Neuronal stem cell (in vitro differentiated cells): Measurements from ENCODE around the gene NUDT8. TPM values are rescaled to one million over a fixed set of nuclear protein-coding genes. Genes with fewer than 3 reads are reported as not detected.
A peak's percentile ranks its signal among the peaks of the same experiment; 100 is the strongest.

Experiments used
- DNase-seq: peaks from one replicate; pipeline ENCODE4 v3.0.0-alpha.2; 2013; ENCODE audit warnings: low spot score
- H2AFZ ChIP-seq: one replicate; pipeline ENCODE4 v1.6.1; 2013; ENCODE audit warnings: mild to moderate bottlenecking, low read length, inconsistent platforms
- H2AK5ac ChIP-seq: 2 replicates; pipeline ENCODE4 v1.6.1; 2013; ENCODE audit warnings: low read depth, mild to moderate bottlenecking, inconsistent platforms, low read length, moderate library complexity, mixed read lengths
- H2BK120ac ChIP-seq: 2 replicates; pipeline ENCODE4 v1.6.1; 2013; ENCODE audit warnings: low read depth, mild to moderate bottlenecking, inconsistent platforms, low read length, moderate library complexity, mixed read lengths
- H2BK12ac ChIP-seq: one replicate; pipeline ENCODE4 v1.6.1; 2013; ENCODE audit warnings: low read length, inconsistent platforms
- H2BK15ac ChIP-seq: 2 replicates; pipeline ENCODE4 v1.6.1; 2013; ENCODE audit warnings: mild to moderate bottlenecking, low read length, inconsistent platforms, mixed read lengths
- H2BK5ac ChIP-seq: one replicate; pipeline ENCODE4 v1.6.1; 2013; ENCODE audit warnings: inconsistent platforms, mild to moderate bottlenecking, low read length, moderate library complexity
- H3K14ac ChIP-seq: one replicate; pipeline ENCODE4 v1.6.1; 2013; ENCODE audit warnings: low read length, inconsistent platforms
- H3K18ac ChIP-seq: 2 replicates; pipeline ENCODE4 v1.6.1; 2013; ENCODE audit warnings: low read length, inconsistent platforms
- H3K23ac ChIP-seq: 2 replicates; pipeline ENCODE4 v1.6.1; 2013; ENCODE audit warnings: low read depth, mild to moderate bottlenecking, mixed read lengths, low read length, inconsistent platforms; ENCODE audit not compliant: poor library complexity
- H3K27ac ChIP-seq: replicated peaks from 3 replicates; pipeline ENCODE4 v1.5.1; 2013; ENCODE audit warnings: low read length, inconsistent platforms
- H3K27me3 ChIP-seq, 3 experiments: 2 replicates each; pipeline ENCODE4 v1.6.1; 2013; ENCODE audit warnings: low read length in 3 of 3, mild to moderate bottlenecking in 2 of 3, inconsistent platforms in 1 of 3, low read depth in 1 of 3, mixed read lengths in 1 of 3, moderate library complexity in 1 of 3; ENCODE audit not compliant: control insufficient read depth in 3 of 3, insufficient read depth in 3 of 3
- H3K36me3 ChIP-seq, 2 donors: replicated peaks in 1 of 2; 2 replicates each; pipeline ENCODE4 v1.6.1; 2013; ENCODE audit warnings: low read length in 2 of 2; ENCODE audit not compliant: control insufficient read depth in 2 of 2, insufficient read depth in 2 of 2
- H3K4ac ChIP-seq: 2 replicates; pipeline ENCODE4 v1.6.1; 2013; ENCODE audit warnings: inconsistent platforms, mild to moderate bottlenecking, low read length, moderate library complexity
- H3K4me1 ChIP-seq, 2 donors: 1 replicate in 1 of 2; 2 replicates in 1 of 2; pipeline ENCODE4 v1.6.1; 2013; ENCODE audit warnings: low read length in 2 of 2, low read depth in 1 of 2; ENCODE audit not compliant: control insufficient read depth in 2 of 2, insufficient read depth in 1 of 2
- H3K4me2 ChIP-seq: one replicate; pipeline ENCODE4 v1.6.1; 2013; ENCODE audit warnings: mild to moderate bottlenecking, low read length, inconsistent platforms; ENCODE audit not compliant: insufficient read depth, poor library complexity, severe bottlenecking
- H3K4me3 ChIP-seq, 2 donors: 2 replicates each; pipeline ENCODE4 v1.5.1; 2013; ENCODE audit warnings: low read length in 2 of 2, mild to moderate bottlenecking in 2 of 2, inconsistent platforms in 1 of 2, moderate library complexity in 1 of 2
- H3K79me1 ChIP-seq: one replicate; pipeline ENCODE4 v1.6.1; 2013; ENCODE audit warnings: low read depth, mild to moderate bottlenecking, inconsistent platforms, low read length, moderate library complexity
- H3K9ac ChIP-seq: one replicate; pipeline ENCODE4 v1.6.1; 2013; ENCODE audit warnings: mild to moderate bottlenecking, low read depth, low read length, inconsistent platforms; ENCODE audit not compliant: poor library complexity
- H3K9me3 ChIP-seq, 2 donors: replicated peaks in 1 of 2; 2 replicates each; pipeline versions ENCODE3 to v1.6.1; 2013; ENCODE audit warnings: low read length in 2 of 2, mild to moderate bottlenecking in 2 of 2, inconsistent platforms in 1 of 2, low read depth in 1 of 2, mixed read lengths in 1 of 2, moderate library complexity in 1 of 2; ENCODE audit not compliant: control insufficient read depth in 2 of 2, insufficient read depth in 1 of 2
- H4K8ac ChIP-seq: one replicate; pipeline ENCODE4 v1.6.1; 2013; ENCODE audit warnings: low read depth, mild to moderate bottlenecking, inconsistent platforms, low read length, moderate library complexity
- H4K91ac ChIP-seq: one replicate; pipeline ENCODE4 v1.6.1; 2013; ENCODE audit warnings: low read length, low read depth, mild to moderate bottlenecking, inconsistent platforms; ENCODE audit not compliant: poor library complexity
- WGBS, 2 donors: extraction: QIAGEN DNeasy Blood & Tissue Kit; methylation state at CpG; one replicate each; pipeline ENCODE4 v1.1.7; 2013; ENCODE audit warnings: missing lambda C conversion rate in 2 of 2, mixed read lengths in 1 of 2; ENCODE audit not compliant: insufficient read length in 2 of 2, insufficient replicate concordance in 1 of 2; ENCODE audit errors: extremely low coverage in 2 of 2; 5-methylcytosine and 5-hydroxymethylcytosine counted together
- small RNA-seq: library from polyadenylated mRNA; stranded (forward); fragments of <200 nt; extraction: miRNeasy Mini kit (QIAGEN cat#:217004); gene quantifications from one replicate; pipeline ENCODE3, GENCODE V24; 2013; ENCODE audit not compliant: insufficient read depth

Gene NUDT8

DNA sequence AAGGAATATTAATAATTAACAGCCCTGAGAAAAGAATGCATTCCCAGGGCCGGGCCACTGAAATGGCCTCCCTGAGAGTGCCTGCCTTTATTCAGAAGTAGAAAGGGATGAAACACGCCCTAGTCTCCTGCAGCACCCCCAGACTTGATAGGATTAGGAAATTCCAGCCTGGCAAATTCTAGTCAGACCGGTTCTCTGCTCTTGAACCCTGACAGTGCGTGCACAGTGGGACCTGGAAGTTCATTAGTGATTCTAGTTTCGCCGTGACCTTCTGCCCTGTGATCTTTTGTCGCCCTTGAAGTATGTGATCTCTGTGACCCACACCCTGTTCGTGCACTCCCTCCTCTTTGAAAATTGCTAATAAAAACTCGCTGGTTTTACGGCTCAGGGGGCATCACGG is 48.3 kb downstream of the NUDT8 start:
- no peak overlapping the region for H3K23ac ChIP-seq
- H3K36me3 ChIP-seq: peaks cover 12 to 20% of the 10 kb centered on the region in 2 donors
- DNase-seq: no peak
- H3K4me2 ChIP-seq: no peak overlapping the region
- H2AK5ac ChIP-seq: no peak overlapping the region
- H3K9me3 ChIP-seq: peaks cover 4 to 7% of the 10 kb centered on the region in 2 donors
- no peak overlapping the region for H4K91ac ChIP-seq
- no peak overlapping the region for H3K4me3 ChIP-seq
- H2BK12ac ChIP-seq: no peak overlapping the region
- H3K79me1 ChIP-seq: peaks cover 21% of the 10 kb centered on the region
- H2BK120ac ChIP-seq: no peak overlapping the region
- WGBS, 2 donors: no CpG with 5 or more reads among the region's 11 CpGs
- H3K14ac ChIP-seq: no peak overlapping the region
- no peak overlapping the region for H3K18ac ChIP-seq
- no peak overlapping the region for H3K9ac ChIP-seq
- peaks cover 0 to 45% (median 11%) of the 10 kb centered on the region in 3 experiments for H3K27me3 ChIP-seq
- no peak overlapping the region for H3K4ac ChIP-seq
- no peak overlapping the region for H2AFZ ChIP-seq
- H4K8ac ChIP-seq: no peak overlapping the region
- no peak overlapping the region for H2BK5ac ChIP-seq
- H3K27ac ChIP-seq: no peak overlapping the region
- H2BK15ac ChIP-seq: no peak overlapping the region
- H3K4me1 ChIP-seq: peaks cover 16 to 25% of the 10 kb centered on the region in 2 donors

DNA sequence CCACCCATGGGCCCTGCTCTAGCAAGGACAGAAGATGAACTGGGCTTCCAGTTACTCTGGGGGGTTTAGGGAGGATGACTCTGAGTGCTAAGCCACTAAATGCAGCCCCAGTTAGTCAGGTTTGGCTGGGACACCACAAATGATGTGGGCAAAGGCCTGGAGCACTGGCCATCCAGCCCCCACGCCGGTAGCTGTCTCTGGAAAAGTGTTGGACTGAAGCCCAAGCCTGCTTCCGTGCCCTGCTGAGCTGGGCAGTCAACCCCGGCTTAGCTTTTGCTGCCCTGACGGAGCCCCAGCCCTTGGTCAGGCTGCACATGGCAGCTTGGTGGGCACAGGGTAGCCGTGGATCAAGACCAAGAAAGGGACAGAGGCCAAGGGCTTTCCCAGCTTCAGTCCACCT is 51.8 kb downstream of the NUDT8 start:
- Histone ChIP-seq H2AFZ (no peak overlapping the region), H4K8ac (no peak overlapping the region), H3K23ac (no peak overlapping the region), H3K9ac (no peak overlapping the region), H2BK12ac (no peak overlapping the region), H3K18ac (no peak overlapping the region), H3K4ac (no peak overlapping the region), H2BK120ac (no peak overlapping the region), H2AK5ac (peak overlapping the region; percentile 85), H3K27me3 (peaks cover 0 to 70% (median 11%) of the 10 kb centered on the region in 3 experiments), H4K91ac (no peak overlapping the region), H2BK5ac (no peak overlapping the region), H3K4me1 (peaks cover 3 to 21% of the 10 kb centered on the region in 2 donors), H3K79me1 (no peaks in the 10 kb centered on the region), H3K9me3 (peaks cover 0 to 7% of the 10 kb centered on the region in 2 donors), H3K27ac (no peak overlapping the region), H3K4me2 (no peak overlapping the region), H3K14ac (no peak overlapping the region), H2BK15ac (peak overlapping the region; percentile 44), H3K4me3 (no peak overlapping the region), H3K36me3 (no peaks in the 10 kb centered on the region)
- DNase-seq: no peak
- no CpG with 5 or more reads among the region's 6 CpGs for WGBS, 2 donors

Small RNAs within 50 kb of the gene (small RNA-seq; reads per million reads assigned to genes)
- gene AP003385.3: not detected
